SH-SY5Y (cell line): ENCODE results near the gene OSBPL9.

Source experiments
- GATA2 ChIP-seq: IDR thresholded peaks from 2 replicates; pipeline ENCODE4 v1.6.1; 2011; ENCODE audit warnings: mild to moderate bottlenecking, low read depth, low read length
- GATA3 ChIP-seq: IDR thresholded peaks from 2 replicates; pipeline ENCODE4 v1.6.1; 2011; ENCODE audit warnings: low read depth, mild to moderate bottlenecking, low read length, moderate library complexity

GRCh38 chr1:51837243-51837642, 220.4 kb downstream of the OSBPL9 start:
- TF ChIP-seq GATA3 (no peak), GATA2 (no peak)
